Renal cortex interstitium (tissue), 11 donors: ENCODE measurements around the gene PARP3. TPM values are rescaled to one million over a fixed set of nuclear protein-coding genes. Genes with fewer than 3 reads are reported as not detected.

ENCODE experiments used
- DNase-seq, 11 donors: peaks; one replicate each; pipeline ENCODE4 v3.0.0-alpha.2; 2013; ENCODE audit warnings: low read depth in 9 of 11, low spot score in 4 of 11; ENCODE audit errors: extremely low read depth in 1 of 11
- polyA plus RNA-seq, 3 donors: library from polyadenylated mRNA; unstranded; fragments of 120-200 nt; gene quantifications; one replicate each; pipeline ENCODE4 v1.2.1, GENCODE V29; 2013; ENCODE audit not compliant: insufficient read length in 3 of 3

Gene PARP3
- polyA plus RNA-seq, 3 donors, result 15.8 to 18.4 (median 16.8) TPM

DNA sequence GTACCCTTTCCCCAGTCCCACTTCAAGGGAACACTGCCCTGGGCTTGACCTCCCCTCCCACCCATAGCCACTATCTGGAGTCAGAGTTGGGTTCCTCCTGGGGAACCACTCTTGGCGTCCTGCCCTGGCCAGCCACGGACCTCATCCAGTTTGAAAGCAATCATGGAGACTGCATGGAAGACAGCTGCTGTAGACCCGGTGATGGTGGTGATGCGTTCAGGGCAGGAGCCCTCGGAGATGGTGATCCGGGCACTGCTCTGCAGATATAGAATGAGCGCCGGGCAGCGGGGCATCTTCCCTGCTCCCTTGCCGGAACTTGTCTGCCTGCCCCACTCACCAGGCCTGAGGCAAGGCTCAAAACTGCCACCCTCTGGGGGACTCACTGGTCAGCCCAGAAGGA lies 18.2 kb downstream of the PARP3 start:
- no peak for DNase-seq

DNA sequence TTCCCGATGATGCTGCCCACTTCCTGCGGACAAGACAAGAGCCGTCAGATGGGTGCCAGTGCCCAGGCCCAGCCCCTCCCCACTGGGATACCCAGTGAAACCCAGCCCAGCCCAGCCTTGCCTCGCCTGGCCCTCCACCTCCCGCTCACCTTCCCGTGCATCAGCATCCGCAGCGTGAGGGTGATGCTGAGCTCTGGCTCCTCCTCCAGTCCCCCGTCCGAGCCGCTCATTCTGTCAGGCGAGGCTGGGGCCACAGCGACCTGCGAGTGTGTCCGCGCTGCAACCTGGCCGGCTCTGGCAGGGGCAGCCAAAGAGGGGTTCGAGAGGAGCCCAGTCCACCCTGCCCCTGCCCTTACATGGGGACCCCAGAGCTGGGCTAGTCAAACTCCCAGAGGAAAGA lies 18.8 kb downstream of the PARP3 start:
- DNase-seq, result no peak

GRCh38 chr3:51961602-51962569 lies 19.7 kb downstream of the PARP3 start:
- no peak for DNase-seq

- no peak for DNase-seq
Measured at GRCh38 chr3:51962854-51963530, 20.8 kb downstream of the PARP3 start.

GRCh38 chr3:51963951-51964451 lies 21.8 kb downstream of the PARP3 start:
- peak in 4 of 11 donors; percentile 55 to 72 (median 64) for DNase-seq

GRCh38 chr3:51964521-51964920 lies 22.4 kb downstream of the PARP3 start:
- DNase-seq, result no peak

- no peak for DNase-seq
Measured at GRCh38 chr3:51966016-51966415, 23.9 kb downstream of the PARP3 start.

- DNase-seq, result no peak
Measured at GRCh38 chr3:51966486-51966885, 24.3 kb downstream of the PARP3 start.

DNA sequence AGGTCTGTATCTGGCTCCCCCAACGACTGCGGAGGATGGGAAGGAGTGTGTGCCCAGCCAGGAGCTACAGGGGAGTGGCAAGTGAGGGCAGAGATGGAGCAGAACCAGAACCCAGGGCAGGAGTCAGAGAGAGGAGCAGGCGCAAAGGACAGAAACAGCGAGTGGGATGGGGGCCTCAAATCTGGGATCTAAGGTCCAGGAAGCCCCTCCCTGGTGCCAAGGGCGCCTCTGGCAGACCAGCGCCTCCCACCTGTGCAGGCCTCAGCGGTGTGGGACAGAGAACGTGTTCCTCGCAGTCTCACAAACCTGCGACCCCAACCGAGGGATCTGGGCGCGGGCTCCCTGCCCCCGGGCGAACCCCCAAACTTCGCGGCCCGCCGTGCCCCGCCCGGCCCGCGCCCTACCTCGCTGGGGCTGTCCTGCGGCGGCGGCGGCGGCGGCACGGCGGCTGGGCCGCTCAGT lies 24.8 kb downstream of the PARP3 start:
- no peak for DNase-seq

GRCh38 chr3:51967384-51968169 lies 25.4 kb downstream of the PARP3 start, which contains the start of gene PCBP4:
Gene PCBP4, minus strand, starts transcription at chr3:51967454. Its CDS starts 6,214 bp downstream, at chr3:51961240.
- peak in 5 of 11 donors; percentile 28 to 59 (median 43) for DNase-seq

DNA sequence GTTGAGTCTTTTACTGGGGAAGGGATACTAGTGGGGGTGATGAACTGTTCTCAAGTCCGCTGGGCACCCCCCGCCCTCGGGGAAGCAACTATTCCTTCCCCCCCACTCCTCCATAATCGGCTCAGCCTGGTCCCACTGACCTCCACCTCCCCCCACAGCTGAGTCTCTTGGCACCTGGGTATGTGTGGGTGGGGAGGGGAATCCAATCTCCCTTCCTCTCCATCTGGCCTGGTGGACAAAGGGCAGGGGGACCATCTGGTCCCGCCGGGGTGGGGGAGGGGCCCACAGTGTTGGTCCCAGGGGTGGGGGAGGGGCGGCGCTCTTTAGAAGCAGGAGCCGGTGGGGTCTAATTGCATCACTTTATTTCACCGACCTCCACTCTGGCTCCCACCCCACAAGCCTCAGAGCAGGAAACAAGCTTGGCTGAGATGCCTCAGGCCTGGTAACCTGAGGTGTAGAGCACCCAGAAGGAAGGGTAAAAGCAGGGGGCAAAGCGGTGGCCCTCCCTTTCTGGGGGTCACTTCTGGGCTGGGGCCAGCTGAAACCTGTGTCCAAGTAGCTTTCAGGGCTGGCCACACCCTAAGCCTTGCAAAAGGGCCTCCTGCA lies 26.1 kb downstream of the PARP3 start:
- DNase-seq, result peak in 3 of 11 donors; percentile 47 to 57 (median 55)

DNA sequence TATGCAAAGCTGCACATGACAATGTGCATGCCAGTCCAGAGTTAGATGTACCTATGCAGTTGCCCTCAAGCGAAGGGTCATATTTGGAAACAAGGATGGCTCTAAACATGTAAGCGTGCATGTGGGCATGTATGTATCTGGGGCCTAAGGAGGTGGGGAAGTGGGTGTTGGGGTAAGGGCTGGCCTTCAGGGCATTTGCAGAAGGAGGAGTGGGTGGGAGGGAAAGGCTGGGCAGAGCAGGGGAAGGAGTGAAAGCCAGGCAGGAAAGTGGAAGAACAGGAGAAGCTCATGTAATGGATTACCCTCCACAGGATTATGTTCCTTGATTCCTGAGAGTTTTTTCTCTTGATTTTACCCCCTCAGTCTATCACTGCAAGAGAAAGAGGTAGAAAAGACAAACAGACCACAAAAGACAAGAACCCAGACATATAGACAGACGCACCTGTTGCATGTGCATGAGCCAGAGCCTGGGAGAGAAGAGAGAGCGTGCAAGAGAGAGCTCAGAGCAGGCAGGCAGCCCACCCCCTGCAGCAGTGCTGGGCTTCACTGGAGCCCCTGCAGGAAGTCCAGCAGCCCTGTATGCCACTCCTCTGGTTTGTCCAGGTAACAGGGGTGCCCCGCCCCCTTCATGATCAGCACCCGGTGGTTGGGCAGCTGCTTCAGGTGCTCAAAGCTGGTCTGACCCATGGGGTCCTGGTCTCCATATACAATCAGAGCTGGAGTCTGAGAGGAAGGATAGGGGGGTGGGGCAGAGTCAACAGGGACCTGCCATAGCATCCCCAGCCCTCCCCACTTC lies 26.9 kb downstream of the PARP3 start:
- no peak for DNase-seq

DNA sequence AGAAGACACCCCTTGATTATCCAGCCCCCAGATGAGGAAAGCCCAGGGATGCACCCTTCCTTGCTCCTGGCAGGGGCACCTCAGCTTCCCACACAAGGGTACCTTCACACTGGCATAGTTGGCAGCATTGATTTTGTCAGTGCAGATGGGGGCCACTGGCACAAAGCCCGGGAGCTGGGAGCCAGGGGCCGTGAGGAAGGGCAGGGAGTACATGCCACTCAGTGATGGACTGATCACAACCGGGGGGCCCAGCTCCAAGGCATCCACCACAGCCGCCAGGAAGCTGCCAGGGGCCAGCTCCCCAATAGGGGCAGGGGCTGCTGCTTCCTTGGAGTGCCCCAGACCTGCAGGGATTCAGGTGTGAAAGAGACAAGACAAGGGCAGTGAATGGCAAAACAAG lies 27.7 kb downstream of the PARP3 start:
- DNase-seq, result no peak

- no peak for DNase-seq
Measured at GRCh38 chr3:51970606-51971300, 28.6 kb downstream of the PARP3 start.

DNA sequence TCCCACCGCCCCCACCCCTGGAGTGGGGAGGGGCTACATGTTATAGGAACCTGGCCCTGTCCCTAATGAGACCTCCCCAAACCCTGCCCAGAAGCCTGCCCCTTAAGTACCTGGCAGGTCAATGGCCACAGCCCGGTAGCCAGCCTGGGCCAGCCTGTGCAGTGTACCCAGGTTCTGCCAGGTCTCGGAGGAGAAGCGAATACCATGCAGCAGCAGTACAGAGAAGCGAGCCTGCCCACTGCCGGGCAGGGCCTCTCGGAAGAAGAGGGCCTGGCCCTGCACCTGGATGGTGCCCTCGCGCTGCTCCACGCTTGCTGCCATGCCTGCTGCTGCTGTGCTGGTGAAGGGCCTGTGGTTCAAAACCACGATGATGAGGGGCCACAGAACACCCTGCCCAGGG lies 29.2 kb downstream of the PARP3 start:
- no peak for DNase-seq

- no peak for DNase-seq
Measured at GRCh38 chr3:51974277-51974962, 32.3 kb downstream of the PARP3 start.
